ENCODE measurements around the gene LPP. TPM values are rescaled to one million over a fixed set of nuclear protein-coding genes. Genes with fewer than 3 reads are reported as not detected.

LPP gene
- total and polyA plus RNA-seq, 9 donors: 15.9 to 280 (median 134) TPM

- intact Hi-C loops (cut with DNase I): no loop called here
- H3K36me3 ChIP-seq: no peaks in the 10 kb centered on the region
These were observed 427.4 kb downstream of the LPP start for GRCh38 chr3:188581365-188581764.

GRCh38 chr3:188581792-188582191, 427.8 kb downstream of the LPP start:
- H3K4me1 ChIP-seq (ENCODE audit: insufficient read depth): peaks cover 4% of the 10 kb centered on the region
- H3K27ac ChIP-seq: no peak overlapping the region
- H3K36me3 ChIP-seq: no peaks in the 10 kb centered on the region
- intact Hi-C loops (cut with DNase I): no loop called here
- TF ChIP-seq CTCF (IDR thresholded peaks at IDR 0.05): no peak
- TF ChIP-seq EP300 (IDR thresholded peaks at IDR 0.05): no peak
- no peak for TF ChIP-seq POLR2A (IDR thresholded peaks at IDR 0.05)
- no peak overlapping the region for H3K4me3 ChIP-seq
- no peaks in the 10 kb centered on the region for H3K27me3 ChIP-seq
- DNase-seq: no peak
- WGBS, 3 donors: 66 to 77% (median 67%) methylated on average over 4 of the region's 4 CpGs
- H3K9me3 ChIP-seq: no peaks in the 10 kb centered on the region

More at GRCh38 chr3:188581365-188581764, 427.4 kb downstream of the LPP start:
- Histone ChIP-seq H3K27me3 (no peaks in the 10 kb centered on the region), H3K4me3 (no peak overlapping the region), H3K27ac (no peak overlapping the region), H3K4me1 (ENCODE audit: insufficient read depth) (peaks cover 4% of the 10 kb centered on the region), H3K9me3 (no peaks in the 10 kb centered on the region)
- WGBS, 3 donors: 95 to 97% (median 97%) methylated on average over 4 of the region's 4 CpGs
- TF ChIP-seq CTCF (IDR thresholded peaks at IDR 0.05): no peak
- TF ChIP-seq EP300 (IDR thresholded peaks at IDR 0.05): no peak
- TF ChIP-seq POLR2A (IDR thresholded peaks at IDR 0.05): no peak
- no peak for DNase-seq

- WGBS, 3 donors: 83 to 87% (median 85%) methylated on average over 9 of the region's 9 CpGs
- no peaks in the 10 kb centered on the region for H3K27me3 ChIP-seq
- no peaks in the 10 kb centered on the region for H3K9me3 ChIP-seq
- H3K36me3 ChIP-seq: no peaks in the 10 kb centered on the region
- H3K27ac ChIP-seq: no peak overlapping the region
- H3K4me1 ChIP-seq (ENCODE audit: insufficient read depth): peaks cover 4% of the 10 kb centered on the region
- intact Hi-C loops (cut with DNase I): no loop called here
- no peak for DNase-seq
- no peak for TF ChIP-seq POLR2A (IDR thresholded peaks at IDR 0.05)
- no peak overlapping the region for H3K4me3 ChIP-seq
These were observed 429.6 kb downstream of the LPP start for GRCh38 chr3:188583341-188584161.

- Histone ChIP-seq H3K4me3 (no peak overlapping the region), H3K9me3 (no peaks in the 10 kb centered on the region), H3K36me3 (no peaks in the 10 kb centered on the region), H3K27me3 (no peaks in the 10 kb centered on the region), H3K4me1 (ENCODE audit: insufficient read depth) (peaks cover 3% of the 10 kb centered on the region), H3K27ac (no peak overlapping the region)
- intact Hi-C loops (cut with DNase I): no loop called here
- no peak for DNase-seq
- WGBS, 3 donors: 26 to 31% (median 31%) methylated on average over 4 of the region's 4 CpGs
- TF ChIP-seq EP300 (IDR thresholded peaks at IDR 0.05) (no peak), CTCF (IDR thresholded peaks at IDR 0.05) (no peak), POLR2A (IDR thresholded peaks at IDR 0.05) (no peak)
These were observed 430.2 kb downstream of the LPP start for GRCh38 chr3:188584162-188584529.

GRCh38 chr3:188584958-188585689, 431.2 kb downstream of the LPP start:
- WGBS, 3 donors: 63 to 83% (median 78%) methylated on average over 4 of the region's 4 CpGs
- intact Hi-C loops (cut with DNase I): no loop called here
- no peaks in the 10 kb centered on the region for H3K27me3 ChIP-seq
- H3K36me3 ChIP-seq: no peaks in the 10 kb centered on the region
- TF ChIP-seq POLR2A (IDR thresholded peaks at IDR 0.05) (no peak), EP300 (IDR thresholded peaks at IDR 0.05) (no peak), CTCF (IDR thresholded peaks at IDR 0.05) (no peak)
- H3K27ac ChIP-seq: no peak overlapping the region
- H3K9me3 ChIP-seq: no peaks in the 10 kb centered on the region
- no peak overlapping the region for H3K4me3 ChIP-seq
- peaks cover 3% of the 10 kb centered on the region for H3K4me1 ChIP-seq (ENCODE audit: insufficient read depth)
- no peak for DNase-seq

All from ovary (tissue), 9 donors.